Endothelial cell of umbilical vein (primary cell): ENCODE results near the gene NATD1.

ENCODE experiments used
- EZH2 ChIP-seq: IDR thresholded peaks from 2 replicates; pipeline ENCODE4 v1.6.1; 2012; ENCODE audit warnings: borderline replicate concordance, low read depth, mild to moderate bottlenecking, moderate library complexity, low read length, inconsistent platforms; ENCODE audit not compliant: severe bottlenecking
- JUN ChIP-seq: IDR thresholded peaks from 2 replicates; pipeline ENCODE4 v1.6.1; 2011; ENCODE audit warnings: borderline replicate concordance, low read depth; ENCODE audit not compliant: insufficient read length, insufficient read depth
- POLR2A ChIP-seq: IDR thresholded peaks from 2 replicates; pipeline ENCODE4 v1.6.1; 2012; ENCODE audit warnings: low read depth, mild to moderate bottlenecking, control low read depth, low read length
- POLR2AphosphoS5 ChIP-seq: IDR thresholded peaks from 2 replicates; pipeline ENCODE4 v1.6.1; 2012; ENCODE audit warnings: low read depth, mild to moderate bottlenecking, control low read depth, low read length, moderate library complexity; ENCODE audit not compliant: insufficient read depth
- TF ChIP-seq, protein P1 (sequence below), 2 donors: IDR thresholded peaks; 1 replicate in 1 of 2; 2 replicates in 1 of 2; pipeline ENCODE4 v1.5.1; 2011; ENCODE audit warnings: low read length in 2 of 2, mild to moderate bottlenecking in 2 of 2, moderate library complexity in 2 of 2, control low read depth in 1 of 2, inconsistent platforms in 1 of 2, low read depth in 1 of 2; ENCODE audit not compliant: insufficient read depth in 1 of 2; ENCODE audit errors: extremely low read depth in 1 of 2
- TF ChIP-seq, protein P2 (sequence below): IDR thresholded peaks from 2 replicates; pipeline ENCODE4 v1.6.1; 2011; ENCODE audit not compliant: insufficient read depth, insufficient read length

DNA sequence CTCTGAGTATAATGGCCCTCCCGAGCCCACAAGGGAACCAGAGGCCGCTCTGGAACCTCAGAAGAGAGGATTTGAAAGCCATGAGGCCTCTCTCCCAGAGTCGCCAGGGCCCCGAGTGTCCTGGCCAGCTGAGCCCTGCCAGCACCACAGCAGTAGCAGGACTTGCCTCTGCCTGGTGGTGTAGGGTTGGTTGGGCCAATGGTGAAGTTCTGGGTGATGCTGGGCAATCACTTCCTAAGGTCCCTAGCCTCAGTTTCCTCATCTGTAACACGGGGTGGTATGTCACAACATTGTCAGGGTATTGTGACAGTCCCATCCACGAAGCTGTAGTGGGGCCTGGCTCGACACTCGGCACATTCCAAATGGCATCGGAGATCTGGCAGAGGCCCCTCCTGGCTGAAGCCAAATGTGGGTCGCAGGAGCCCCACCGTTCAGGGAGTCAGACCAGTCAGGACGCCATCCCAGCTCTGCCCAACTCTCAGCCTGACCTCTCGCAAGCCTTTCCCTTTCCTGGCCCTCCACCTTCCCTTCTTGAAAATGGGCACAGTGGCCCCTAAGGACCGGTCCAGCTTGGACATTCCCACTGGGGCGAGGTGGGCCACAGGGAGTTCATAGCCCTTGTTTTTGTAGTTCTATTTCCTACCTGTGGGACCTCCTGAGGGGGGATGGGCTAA, 1.7 kb downstream of the NATD1 start:
- TF ChIP-seq POLR2A, result no peak
- TF ChIP-seq EZH2, result no peak
- TF ChIP-seq, protein P1, sequence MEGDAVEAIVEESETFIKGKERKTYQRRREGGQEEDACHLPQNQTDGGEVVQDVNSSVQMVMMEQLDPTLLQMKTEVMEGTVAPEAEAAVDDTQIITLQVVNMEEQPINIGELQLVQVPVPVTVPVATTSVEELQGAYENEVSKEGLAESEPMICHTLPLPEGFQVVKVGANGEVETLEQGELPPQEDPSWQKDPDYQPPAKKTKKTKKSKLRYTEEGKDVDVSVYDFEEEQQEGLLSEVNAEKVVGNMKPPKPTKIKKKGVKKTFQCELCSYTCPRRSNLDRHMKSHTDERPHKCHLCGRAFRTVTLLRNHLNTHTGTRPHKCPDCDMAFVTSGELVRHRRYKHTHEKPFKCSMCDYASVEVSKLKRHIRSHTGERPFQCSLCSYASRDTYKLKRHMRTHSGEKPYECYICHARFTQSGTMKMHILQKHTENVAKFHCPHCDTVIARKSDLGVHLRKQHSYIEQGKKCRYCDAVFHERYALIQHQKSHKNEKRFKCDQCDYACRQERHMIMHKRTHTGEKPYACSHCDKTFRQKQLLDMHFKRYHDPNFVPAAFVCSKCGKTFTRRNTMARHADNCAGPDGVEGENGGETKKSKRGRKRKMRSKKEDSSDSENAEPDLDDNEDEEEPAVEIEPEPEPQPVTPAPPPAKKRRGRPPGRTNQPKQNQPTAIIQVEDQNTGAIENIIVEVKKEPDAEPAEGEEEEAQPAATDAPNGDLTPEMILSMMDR (IDR thresholded peaks at IDR 0.05; ENCODE audit: extremely low read depth in 1 of 2, insufficient read depth in 1 of 2, low read depth in 1 of 2, low read length in 2 of 2), result no peak
- TF ChIP-seq POLR2AphosphoS5, result no peak
- TF ChIP-seq JUN, result no peak
- TF ChIP-seq, protein P2, sequence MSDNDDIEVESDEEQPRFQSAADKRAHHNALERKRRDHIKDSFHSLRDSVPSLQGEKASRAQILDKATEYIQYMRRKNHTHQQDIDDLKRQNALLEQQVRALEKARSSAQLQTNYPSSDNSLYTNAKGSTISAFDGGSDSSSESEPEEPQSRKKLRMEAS, result no peak
